GM18858 (cell line): ENCODE measurements around the gene EFCAB5.
"Not testable (repeated sequence)": the region's sequence is repeated elsewhere in the genome, so short reads cannot be mapped to it uniquely, and the experiment has no call there.

Source experiments
- ATAC-seq: cut with Tn5 transposase; IDR thresholded peaks from one replicate; pipeline ENCODE4 v1.9.1; 2021; ENCODE audit not compliant: unreplicated experiment

Gene EFCAB5

DNA sequence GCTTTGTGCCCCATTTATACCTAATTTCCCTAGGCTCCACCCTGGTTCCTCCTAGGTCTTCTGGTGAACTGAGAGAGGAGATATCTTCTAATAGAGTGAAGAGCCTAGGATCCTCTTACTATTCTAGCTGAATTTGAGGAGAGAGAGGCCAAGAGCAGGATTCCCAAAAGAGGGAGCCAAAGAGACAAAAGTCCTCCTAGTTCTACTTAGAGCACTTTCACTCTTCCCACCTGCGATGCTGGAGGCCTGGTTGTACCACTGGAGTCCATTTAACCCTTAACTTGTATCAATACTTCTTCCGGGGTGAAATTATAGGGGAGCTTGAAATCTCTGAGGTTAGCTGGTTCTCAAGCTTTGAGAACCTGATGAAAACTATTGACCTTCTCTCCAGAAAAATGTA lies 8.1 kb upstream of the EFCAB5 start:
- ATAC-seq, result no peak

DNA sequence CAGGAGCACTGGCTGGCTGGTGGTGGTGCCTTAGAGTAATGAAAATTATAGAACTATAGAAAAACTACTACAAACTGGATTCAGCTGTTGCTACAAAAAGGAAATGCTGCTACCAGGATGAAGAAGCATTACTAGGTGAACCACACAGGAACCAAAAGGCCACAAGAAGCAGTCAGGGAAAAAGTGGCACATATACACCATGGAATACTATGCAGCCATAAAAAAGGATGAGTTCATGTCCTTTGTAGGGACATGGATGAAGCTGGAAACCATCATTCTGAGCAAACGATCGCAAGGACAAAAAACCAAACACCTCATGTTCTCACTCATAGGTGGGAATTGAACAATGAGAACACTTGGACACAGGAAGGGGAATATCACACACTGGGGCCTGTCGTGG lies 5.5 kb upstream of the EFCAB5 start:
- not testable (repeated sequence) for ATAC-seq

DNA sequence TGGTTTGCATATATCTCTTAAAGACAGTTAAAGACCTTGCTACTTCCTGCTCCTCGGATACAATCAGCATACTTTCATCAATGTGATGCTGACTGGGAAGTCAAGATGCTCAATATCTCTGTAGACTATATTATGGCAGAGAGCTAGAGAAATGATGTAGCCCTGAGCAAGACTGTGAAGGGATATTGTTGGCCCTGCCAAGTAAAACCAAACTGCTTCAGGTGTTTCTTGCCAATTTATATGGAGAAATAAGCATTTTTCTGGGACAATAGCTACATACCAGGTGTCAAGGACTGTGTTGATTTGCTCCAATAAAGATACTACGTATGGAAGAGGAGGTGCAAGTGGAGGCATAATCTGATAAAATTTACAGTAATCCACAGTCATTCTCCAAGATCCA lies 4.7 kb upstream of the EFCAB5 start:
- no peak for ATAC-seq

DNA sequence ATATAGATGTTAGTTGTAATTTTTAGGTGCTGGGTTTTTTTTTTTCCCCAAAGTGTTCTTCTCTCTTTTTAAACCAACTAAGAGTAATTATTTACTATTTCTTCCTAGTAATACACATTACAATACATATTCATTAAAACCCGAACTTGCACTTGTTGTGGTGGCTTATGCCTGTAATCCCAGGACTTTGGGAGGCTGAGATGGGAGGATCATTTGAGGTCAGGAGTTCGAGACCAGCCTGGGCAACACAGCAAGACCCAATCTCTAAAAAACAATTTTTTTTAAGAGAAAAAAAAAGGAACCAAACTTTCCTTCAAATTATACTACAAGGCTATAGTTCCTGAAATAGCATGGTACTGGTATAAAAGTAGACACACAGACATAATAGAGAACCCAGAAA lies 3.8 kb downstream of the EFCAB5 start:
- no peak for ATAC-seq

DNA sequence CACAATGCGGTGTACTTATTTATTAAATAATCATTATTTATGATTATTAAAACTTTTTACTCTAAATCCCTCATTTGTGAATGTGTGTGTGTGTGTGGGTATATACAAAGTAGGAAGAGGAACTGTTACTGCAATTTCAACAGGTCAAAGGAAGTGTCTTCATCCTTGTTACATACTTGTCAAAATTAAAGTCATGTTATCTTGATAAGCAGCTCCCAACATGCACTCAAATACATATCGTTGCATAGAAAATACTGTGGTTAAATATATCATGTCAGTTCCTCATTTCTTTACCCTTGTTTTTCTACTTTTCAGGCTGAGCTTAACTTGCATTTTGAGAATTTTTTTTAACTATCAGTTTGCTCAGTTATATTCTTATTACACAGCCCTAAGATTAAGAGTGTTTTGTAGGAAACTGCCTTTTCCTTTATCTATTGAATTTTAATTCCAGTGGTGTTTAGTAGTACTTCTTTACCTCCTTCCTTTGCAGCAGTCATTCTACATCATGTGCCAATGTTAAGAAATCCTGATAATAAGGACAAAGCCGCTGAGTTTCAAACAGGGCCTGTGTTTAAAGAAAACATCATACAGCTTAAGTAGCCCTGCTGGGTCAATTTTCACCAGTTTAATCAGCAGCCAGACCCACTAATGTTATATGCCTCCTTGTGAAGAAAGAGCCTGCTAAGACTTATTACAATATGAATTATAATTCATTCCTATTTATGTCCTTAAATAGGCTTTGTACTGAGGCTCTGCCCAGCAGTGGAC lies 7.2 kb downstream of the EFCAB5 start:
- ATAC-seq, result no peak

DNA sequence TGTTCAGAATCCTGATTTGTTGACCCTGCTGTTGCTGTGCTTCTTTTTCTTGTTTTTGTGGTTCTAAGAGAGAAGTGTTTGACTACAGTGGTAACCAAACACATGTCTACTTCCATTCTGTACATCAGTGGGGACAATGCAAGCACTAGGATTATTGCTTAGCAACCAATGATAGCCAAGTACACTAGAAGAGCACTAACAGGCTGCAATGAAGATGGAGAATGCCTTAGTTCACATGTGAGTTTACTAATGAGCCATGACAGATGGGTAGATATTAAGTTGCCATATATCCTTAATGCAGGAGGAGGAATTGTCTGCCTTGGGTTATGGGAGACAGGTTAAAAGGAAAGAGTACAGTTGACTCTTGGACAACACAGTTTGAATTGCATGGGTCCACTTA lies 8.3 kb downstream of the EFCAB5 start:
- no peak for ATAC-seq

DNA sequence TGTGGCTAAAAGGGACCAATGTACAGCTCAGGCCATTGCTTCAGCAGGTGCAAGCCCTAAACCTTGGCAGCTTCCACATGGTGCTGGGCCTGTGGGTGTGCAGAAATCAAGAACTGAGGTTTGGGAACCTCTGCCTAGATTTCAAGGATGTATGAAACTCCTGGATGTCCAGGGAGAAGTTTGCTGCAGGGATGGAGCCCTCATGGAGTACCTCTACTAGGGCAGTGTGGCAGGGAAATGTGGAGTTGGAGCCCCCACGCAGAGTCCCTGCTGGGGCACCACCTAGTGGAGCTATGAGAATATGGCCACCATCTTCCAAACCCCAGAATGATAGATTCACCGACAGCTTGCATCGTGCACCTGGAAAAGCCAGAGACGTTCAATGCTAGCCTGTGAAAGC lies 13.0 kb downstream of the EFCAB5 start:
- no peak for ATAC-seq

DNA sequence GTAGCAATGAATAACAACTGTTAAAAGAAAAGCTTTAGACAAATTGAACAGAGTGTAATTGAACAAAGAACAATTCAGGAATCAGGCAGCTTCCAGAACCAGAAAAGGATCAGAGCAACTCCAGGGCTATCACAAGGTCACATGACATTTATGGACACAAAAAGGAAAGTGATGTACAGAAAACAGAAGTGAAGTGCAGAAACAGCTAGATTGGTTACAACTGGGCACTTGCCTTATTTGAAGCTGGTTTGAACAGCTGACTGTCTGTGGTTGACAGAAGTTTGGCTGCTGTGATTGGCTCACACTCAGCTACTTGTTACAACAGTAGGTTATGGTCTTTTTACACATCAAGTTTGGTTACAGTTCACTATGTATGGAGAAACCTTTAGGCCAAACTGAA lies 14.8 kb downstream of the EFCAB5 start:
- no peak for ATAC-seq

DNA sequence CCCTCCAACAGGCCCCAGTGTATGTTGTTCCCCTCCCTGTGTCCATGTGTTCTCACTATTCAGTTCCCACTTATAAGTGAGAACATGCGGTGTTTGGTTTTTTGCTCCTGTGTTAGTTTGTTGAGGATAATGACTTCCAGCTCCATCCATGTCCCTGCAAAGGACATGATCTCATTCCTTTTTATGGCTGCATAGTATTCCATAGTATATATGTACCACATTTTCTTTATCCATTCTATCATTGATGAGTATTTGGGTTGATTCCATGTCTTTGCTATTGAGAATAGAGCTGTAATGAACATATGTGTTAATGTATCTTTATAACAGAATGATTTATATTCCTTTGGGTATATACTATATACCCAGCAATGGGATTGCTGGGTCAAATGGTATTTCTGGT lies 16.1 kb downstream of the EFCAB5 start:
- not testable (repeated sequence) for ATAC-seq

DNA sequence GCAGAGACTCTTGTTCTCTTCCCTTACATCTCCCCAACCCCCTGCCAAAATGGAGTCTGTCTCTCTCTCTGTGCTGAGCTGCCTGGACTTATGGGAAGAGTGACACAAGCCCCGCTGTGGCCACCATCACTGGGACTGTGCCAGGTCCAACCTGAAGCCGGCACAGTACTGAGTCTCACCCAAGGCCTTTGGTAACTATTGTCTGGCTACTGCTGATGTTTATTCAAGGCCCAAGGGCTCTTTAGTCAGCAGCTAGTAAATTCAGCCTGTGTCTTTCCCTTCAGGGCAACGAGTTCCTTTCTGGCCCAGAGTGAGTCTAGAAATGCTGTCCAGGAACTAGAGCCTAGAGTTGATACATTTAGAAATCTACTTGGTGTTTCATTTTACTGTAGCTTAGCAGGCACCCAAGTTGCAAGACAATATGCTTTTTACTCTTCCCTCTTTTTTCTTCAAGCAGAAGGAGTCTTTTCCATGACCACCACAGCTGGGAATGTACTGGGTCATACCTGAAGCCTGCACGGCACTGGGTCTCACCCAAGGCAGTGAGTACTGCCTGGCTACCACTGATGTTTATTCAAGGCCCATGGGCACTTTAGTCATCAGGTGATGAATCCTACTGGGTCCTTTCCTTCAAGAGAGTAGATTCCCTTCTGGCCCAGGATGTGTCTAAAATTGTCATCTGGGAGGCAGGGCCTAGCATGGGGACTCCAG lies 17.7 kb downstream of the EFCAB5 start:
- no peak for ATAC-seq

DNA sequence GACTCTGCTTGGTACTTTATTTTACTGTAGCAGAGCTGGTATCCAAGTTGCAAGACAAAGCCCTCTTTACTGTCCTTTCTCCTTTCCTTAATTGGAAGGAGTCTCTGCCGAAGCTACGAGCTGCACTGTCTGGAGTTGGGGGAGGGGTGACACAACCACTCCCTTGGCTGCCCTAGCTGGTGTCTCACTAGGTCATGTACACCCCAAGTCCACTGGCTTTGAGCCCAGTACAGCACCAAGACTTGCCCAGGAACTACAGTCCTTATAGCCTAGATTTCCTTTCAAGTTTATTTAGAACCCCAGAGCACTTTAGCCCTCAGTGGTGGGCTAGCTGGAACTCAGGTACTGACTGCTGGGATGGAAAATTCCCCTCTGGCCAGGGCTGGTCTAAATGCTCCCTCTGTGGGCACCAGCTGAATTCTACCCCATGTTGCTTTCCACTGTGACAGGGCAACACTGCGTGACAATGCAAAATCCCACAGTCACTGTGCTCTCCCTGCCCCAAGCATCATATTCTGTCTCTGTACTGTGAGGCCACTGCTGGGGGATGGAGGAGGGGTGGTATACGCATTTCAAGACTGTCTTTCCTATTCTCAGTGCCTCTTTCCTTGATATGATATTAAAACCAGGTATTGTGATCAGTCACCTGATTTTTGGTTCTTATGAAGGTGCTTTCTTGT lies 18.4 kb downstream of the EFCAB5 start:
- no peak for ATAC-seq

DNA sequence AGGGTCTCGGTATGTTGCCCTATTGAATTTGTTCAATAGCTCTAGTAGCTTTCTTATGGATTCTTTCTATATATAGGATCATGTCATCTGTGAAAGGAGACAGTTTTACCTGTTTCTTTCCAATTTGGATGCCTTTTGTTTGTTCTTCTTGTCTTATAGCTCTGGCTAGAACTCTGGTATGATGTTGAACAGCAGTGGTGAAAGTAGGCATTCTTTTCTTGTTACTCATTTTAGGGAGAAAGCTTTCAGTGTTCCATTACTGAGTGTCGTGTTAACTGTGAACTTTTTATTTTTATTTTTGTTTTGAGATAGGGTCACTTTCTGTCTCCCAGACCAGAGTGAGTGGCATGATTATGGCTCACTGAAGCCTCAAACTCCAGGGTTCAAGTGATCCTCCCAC lies 21.2 kb downstream of the EFCAB5 start:
- ATAC-seq, result no peak

DNA sequence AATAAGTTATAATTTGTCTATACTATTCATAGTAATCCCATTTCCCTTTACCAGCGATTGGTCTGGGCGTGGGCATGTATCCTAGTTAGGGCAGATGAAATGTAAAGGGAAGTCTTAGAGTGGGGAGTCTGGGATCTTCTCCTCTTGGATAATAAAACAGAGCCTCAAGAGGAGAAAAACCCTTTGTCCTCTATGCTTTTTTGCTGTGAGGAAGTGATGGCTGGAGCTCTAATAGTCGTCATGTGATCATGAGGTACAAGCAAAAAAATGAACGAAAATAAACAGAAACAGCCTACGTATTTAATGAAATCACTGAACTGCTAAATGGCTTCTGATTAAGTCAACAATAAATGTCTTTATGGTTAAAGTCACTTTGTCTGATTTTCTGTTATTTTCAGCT lies 26.8 kb downstream of the EFCAB5 start:
- ATAC-seq, result no peak

DNA sequence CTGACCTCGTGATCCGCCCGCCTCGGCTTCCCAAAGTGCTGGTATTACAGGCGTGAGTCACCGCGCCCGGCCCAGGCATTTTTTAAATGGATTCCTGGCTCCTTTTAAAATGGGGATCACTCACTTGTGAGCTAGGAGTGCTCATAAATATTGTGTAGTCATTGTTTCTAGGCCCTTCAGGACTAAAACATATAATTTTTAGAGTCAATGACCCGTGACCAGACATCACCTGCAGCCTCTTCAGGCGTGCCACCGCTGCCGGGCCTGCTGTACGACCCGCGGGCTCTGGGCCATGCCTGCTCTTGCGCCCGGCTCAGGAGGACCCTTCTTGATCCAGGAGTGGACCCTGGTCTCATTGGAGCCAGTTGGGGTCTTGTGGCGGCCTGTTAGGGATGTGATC lies 30.8 kb downstream of the EFCAB5 start:
- no peak for ATAC-seq

DNA sequence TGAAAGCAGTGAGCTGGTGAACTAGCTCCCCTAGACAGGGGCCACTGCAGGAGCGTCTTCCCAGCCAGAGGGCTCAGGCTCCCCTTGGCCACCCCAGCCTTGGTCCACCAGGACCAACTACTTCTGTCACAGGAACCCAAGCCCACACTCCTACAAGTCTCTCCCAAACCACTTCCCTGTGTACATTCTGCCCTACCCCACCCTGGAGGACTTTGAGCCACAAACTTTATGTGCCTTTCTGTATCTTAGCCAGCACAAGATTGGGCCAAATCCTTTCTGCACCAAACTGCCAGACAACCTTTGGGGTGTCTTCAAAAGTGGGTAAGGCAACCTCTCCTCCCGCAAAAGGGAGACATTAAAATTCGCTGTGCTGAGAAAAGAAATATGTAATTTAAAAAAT lies 31.6 kb downstream of the EFCAB5 start:
- no peak for ATAC-seq

DNA sequence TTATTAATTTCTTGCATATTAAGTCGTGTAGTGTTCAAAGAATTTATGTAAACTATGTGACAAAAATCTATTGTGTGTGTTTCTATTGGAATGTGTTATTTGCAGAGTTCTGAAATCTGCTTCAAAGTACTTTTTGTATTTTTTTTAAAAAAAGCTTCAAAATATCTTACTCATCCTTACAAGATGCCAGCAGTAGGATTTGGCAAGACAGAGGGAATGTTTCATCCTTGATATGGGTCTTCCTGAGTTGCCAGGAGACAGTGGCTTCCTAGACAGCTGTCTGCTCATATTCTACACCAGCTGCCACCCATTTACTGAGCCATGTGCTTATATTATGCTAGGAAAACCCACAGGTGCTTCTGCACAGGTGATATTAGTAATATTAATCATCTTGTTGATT lies 36.4 kb downstream of the EFCAB5 start:
- no peak for ATAC-seq

DNA sequence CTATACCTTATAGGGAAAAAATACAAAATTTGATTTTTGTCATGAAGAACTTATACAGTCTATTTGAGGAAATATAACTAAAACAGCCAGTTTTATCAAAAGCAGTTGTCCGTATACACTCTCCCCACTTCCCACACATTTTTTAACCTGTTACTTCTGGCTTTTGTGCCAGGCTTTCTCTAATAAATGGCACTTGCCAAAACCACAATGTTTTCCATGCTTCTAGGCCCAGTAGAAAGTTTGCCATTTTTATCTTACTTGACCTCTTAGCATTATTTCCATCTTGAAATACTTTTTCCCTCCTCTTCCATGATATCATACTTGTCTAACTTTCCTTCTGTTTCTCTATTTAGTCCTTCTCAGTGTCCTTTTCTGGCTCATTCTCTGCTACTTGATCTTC lies 38.8 kb downstream of the EFCAB5 start:
- no peak for ATAC-seq

DNA sequence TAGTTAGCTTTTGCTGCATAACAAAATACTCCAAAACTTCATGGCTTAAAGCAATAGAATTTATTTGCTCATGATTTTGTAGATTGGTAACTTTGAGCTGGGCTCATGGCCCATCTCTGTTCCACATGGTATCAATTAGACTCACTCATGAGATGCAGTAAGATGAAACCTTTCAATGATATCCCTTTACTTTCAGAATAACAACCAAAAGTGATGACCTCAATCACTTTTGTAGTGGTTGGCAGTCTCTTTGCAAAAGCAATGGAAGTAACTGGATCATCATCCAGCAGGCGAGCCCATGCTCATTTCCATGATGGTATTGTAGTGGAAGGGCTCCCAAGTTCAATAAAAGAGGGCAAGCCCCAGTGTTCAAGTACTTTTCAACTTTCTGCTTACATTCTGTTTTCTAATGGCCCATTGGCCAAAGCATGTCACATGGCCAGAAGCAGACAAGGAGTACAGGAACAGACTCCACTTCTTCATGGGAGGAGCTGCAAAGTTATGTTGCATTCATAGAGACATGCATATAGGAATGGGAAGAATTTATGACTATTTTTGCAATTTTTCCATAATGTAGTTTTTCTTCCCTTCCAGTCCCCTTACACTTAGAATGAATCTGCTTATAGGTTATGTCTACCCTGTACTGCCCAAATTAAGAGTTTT lies 41.7 kb downstream of the EFCAB5 start:
- ATAC-seq, result no peak

DNA sequence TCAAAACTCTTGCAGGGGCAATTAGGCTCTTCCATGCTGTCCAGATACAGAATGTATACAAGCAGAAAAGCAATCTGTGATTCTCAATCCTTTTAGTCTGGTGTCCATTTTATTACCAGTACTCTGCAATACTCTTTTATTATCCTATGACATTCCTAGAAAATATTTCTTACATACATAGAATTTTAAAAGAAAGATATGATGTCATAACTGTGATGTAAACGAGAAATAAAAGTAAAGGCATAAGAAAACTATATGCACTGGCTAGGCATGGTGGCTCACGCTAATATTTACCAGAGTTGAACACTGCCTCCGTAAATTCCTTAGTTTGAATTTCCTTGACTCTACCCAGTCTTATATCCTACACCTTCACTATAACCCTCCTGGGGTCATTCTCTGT lies 55.0 kb downstream of the EFCAB5 start:
- ATAC-seq, result no peak

DNA sequence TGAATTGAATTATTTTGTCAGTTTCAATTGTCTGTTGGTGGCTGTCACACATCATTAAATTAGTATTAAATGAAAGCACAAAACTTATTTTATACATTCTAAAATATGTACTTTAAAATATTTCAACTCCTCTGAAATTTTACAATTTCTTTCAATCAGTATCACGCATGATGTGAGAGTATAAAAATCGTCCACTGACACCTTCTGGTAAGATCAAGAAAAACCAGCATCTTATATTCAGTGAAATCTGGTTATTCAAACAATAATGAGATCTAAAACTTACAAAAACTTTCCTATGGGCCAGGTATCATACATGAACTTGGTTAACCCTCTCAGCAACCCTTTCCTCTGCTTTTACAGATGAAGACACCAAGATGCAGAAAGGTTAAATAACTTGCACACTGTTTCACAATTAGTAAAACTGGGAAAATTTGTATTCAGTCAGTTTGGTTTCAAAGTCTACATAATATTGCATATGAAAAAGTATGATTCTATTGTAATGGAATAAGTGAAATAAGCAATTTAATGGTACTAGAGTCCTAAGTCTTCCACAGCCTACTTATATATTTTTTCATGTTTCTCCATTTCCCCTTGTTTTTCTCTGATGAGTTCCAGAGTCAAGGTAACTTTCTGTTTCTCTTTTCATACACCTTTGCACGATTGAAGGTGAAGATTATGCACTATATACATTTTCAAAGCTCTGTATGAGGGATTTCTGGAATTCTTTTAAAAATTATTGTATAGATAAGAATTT lies 58.7 kb downstream of the EFCAB5 start:
- ATAC-seq, result no peak

DNA sequence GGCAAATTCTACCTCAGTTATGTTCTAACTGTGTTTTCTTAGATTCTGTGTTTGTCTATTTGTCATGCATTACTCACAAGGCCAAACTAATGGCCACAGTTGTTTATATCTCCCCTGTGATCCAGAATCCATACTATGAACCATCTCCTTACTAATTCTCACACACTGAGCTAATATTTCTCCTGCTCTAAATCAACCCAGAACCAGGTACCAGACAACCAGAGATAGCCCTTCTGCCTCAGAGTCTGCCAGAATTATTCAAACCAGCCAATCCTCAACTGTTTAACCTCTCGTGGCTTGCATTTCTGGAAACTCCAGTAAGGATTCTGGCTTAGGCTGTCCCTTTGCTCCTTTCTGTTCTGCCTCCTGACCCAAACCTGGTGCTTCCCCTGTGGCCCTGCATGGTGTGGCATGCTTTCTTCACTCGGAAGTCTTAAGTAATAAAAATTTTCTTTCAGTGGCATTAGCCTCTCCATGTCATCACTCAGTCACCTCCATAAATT lies 59.4 kb downstream of the EFCAB5 start:
- ATAC-seq, result no peak
